Gastroesophageal sphincter (tissue), 3 donors: ENCODE measurements around the gene NAALAD2.

Source experiments
- CTCF ChIP-seq, 4 experiments: fragments of 200-600 bp in 2 of 4; fragments of 450-650 bp in 2 of 4; sonication (generic) in 1 of 4; IDR thresholded peaks; one replicate each; pipeline ENCODE4 v1.5.1; 2017 to 2019; ENCODE audit warnings: antibody characterized with exemption in 4 of 4, mild to moderate bottlenecking in 2 of 4, moderate library complexity in 2 of 4
- EP300 ChIP-seq: sonication (generic); formaldehyde crosslinking; IDR thresholded peaks from one replicate; pipeline ENCODE4 v1.6.1; 2017; ENCODE audit warnings: antibody characterized with exemption, mild to moderate bottlenecking

GRCh38 chr11:90235526-90235925, 101.1 kb downstream of the NAALAD2 start:
- TF ChIP-seq CTCF (IDR thresholded peaks at IDR 0.05) (no peak), EP300 (no peak)
